ENCODE results near the gene AGAP1.

Gene AGAP1

DNA sequence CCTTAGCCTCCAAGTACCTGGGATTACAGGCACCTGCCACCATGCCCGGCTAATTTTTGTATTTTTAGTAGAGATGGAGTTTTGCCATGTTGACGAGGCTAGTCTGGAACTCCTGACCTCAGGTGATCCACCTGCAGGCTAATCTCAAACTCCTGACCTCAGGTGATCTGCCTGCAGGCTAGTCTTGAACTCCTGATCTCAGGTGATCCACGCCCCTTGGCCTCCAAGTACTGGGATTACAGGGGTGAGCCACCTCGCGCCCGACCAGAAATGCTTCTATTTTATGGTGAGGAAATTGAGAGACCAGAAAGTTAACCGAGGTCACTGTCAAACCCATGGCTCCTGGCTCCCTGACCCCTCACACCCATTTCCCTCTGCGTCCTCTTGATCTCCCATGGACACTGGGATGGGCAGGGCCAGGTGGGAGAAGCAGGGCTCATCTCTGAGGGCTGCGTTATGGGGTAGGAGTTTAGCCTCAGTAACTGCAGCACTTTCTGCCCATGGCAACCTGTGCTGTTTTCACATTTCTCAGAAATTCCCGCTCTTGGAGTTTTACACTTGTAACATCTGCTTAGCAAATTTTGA, 210.0 kb downstream of the AGAP1 start:
- in situ Hi-C loops (cut with MboI; ENCODE audit: low sequenced_read_pairs): no loop called here

GRCh38 chr2:235705296-235705695, 211.5 kb downstream of the AGAP1 start:
- in situ Hi-C loops (cut with MboI; ENCODE audit: low sequenced_read_pairs): no loop called here

- in situ Hi-C loops (cut with MboI; ENCODE audit: low sequenced_read_pairs): no loop called here
Observed at GRCh38 chr2:235706506-235706905, 212.7 kb downstream of the AGAP1 start.

DNA sequence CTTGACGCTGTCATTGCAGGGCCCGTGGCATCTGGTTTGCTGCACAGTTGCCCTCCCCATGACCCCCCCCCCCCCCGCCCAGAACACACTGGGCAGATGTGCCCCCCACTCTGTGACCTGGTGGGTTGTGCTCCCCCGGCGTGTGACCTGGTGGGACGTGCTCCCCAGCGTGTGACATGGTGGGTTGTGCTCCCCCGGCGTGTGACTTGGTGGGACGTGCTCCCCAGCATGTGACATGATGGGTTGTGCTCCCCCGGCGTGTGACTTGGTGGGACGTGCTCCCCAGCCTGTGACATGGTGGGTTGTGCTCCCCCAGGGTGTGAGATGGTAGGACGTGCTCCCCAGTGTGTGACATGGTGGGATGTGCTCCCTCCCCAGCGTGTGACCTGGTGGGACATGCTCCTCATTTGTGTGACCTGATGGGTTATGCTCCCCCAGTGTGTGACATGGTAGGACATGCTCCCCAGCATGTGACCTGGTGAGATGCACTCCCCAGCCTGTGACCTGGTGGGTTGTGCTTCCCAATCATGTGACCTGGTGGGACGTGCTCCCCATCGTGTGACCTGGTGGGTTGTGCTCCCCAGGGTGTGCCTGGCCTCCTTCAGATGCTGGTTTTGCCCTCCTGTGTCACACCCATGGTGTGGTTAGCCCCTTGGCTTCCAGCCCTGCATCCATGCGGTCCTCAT, 213.7 kb downstream of the AGAP1 start:
- in situ Hi-C loops (cut with MboI; ENCODE audit: low sequenced_read_pairs): no loop called here

DNA sequence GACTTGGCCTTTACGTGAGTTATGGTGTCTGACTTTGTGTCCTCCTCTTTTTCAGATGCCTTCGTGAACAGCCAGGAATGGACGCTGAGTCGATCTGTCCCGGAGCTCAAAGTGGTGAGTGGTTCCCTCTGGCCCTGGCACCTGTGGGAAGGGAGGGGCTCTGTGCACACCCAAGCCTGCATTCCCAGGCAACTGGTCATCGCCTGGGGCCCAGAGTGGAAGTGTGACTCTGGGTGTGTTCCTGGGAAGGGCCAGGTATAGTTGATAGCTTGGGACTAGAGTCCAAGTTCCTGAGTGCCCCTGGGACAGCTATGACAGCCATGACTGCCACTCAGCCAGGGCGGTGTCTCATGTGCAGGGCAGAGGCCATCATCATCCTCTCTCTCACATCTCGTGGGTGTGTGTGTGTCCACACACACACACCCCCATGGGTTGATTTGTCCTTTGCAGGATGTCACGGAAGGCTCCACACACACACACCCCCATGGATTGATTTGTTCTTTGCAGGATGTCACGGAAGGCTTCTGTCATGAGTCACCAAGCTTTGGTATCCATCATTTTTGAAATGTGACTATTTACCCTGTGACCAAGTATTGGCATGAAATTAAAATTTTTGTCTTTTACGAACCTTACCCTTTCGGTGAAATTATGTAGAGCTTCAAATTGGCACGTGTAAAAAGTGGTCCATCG, 215.4 kb downstream of the AGAP1 start:
- in situ Hi-C loops (cut with MboI; ENCODE audit: low sequenced_read_pairs): no loop called here

GRCh38 chr2:235709969-235710879, 216.4 kb downstream of the AGAP1 start:
- in situ Hi-C loops (cut with MboI; ENCODE audit: low sequenced_read_pairs): no loop called here

DNA sequence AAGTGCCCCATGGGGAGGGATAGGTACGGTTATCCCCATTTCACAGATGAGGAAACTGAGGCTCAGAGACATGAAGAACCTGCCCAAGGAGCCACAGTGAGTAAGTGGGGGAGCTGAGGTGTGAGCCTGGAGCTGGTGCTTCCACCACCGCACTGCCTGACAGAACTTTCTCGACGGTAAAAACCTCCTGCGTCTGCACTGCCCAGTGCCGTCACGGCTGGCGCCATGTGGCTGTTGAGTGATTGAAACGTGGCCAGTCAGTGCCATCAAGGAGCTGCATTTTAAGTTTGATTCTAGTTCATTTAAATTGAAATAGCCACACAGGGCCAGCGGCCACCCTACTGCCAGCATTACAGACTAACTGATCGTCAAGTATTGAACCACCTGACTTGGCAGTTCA, 217.1 kb downstream of the AGAP1 start:
- in situ Hi-C loops (cut with MboI; ENCODE audit: low sequenced_read_pairs): no loop called here

DNA sequence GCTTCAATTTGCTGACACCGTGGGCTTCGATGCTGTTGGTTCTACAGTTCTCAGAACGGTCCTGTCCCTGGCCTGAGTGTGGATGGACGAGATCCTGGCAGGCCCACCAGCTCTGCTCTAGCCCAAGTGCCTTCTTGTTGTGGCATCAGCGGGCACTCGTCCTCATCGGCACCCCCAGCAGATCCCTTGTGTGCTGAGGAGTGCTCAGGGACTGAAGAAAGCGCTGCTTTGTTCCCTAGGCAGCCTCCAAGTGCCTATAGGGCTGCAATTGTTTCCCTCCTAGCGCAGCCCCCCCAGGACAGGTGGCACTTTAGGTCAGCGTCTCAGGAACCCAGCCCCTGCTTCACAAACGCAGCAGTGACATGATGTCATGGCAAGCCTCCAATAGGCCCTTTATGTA, 217.7 kb downstream of the AGAP1 start:
- in situ Hi-C loops (cut with MboI; ENCODE audit: low sequenced_read_pairs): no loop called here

GRCh38 chr2:235712176-235712575, 218.3 kb downstream of the AGAP1 start:
- in situ Hi-C loops (cut with MboI; ENCODE audit: low sequenced_read_pairs): no loop called here

GRCh38 chr2:235713189-235713588, 219.3 kb downstream of the AGAP1 start:
- in situ Hi-C loops (cut with MboI; ENCODE audit: low sequenced_read_pairs): no loop called here

GRCh38 chr2:235715601-235716000, 221.8 kb downstream of the AGAP1 start:
- in situ Hi-C loops (cut with MboI; ENCODE audit: low sequenced_read_pairs): no loop called here

DNA sequence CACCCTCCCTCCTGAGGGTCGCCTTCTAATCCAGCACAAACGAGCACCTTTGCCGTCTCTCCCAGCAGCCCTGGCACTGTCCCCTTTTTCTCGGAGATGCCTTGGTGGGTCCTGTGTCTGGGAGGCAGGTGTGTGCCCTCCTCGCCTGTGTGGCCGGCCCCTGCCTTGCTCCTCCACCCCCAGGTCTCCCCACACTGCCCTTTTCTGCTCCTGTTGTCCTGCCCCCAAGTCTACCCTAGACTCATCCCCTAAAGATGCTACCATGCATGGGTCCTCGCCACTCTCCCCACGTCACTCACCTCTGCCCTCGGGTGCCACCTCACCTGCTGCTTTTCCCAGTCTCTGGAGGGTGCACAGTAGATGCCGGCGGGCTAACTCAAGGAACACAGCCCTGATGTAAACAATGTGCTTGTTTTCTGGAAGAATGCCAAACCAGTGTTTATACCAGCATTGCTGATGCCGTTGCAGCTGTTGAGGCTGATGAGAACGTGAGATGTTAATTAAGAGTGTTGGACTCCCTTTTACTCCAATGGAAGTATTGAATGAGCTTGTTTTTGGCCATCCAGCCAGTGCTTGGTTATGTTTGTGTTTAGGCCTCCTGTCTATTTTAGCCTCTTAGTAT, 223.1 kb downstream of the AGAP1 start:
- in situ Hi-C loops (cut with MboI; ENCODE audit: low sequenced_read_pairs): no loop called here

GRCh38 chr2:235719146-235719942, 225.5 kb downstream of the AGAP1 start:
- in situ Hi-C loops (cut with MboI; ENCODE audit: low sequenced_read_pairs): no loop called here

- in situ Hi-C loops (cut with MboI; ENCODE audit: low sequenced_read_pairs): no loop called here
Observed at GRCh38 chr2:235721625-235722024, 227.8 kb downstream of the AGAP1 start.

- in situ Hi-C loops (cut with MboI; ENCODE audit: low sequenced_read_pairs): no loop called here
Observed at GRCh38 chr2:235722869-235723268, 229.0 kb downstream of the AGAP1 start.

GRCh38 chr2:235723371-235723770, 229.5 kb downstream of the AGAP1 start:
- in situ Hi-C loops (cut with MboI; ENCODE audit: low sequenced_read_pairs): no loop called here

GRCh38 chr2:235723811-235724465, 230.1 kb downstream of the AGAP1 start:
- in situ Hi-C loops (cut with MboI; ENCODE audit: low sequenced_read_pairs): no loop called here

DNA sequence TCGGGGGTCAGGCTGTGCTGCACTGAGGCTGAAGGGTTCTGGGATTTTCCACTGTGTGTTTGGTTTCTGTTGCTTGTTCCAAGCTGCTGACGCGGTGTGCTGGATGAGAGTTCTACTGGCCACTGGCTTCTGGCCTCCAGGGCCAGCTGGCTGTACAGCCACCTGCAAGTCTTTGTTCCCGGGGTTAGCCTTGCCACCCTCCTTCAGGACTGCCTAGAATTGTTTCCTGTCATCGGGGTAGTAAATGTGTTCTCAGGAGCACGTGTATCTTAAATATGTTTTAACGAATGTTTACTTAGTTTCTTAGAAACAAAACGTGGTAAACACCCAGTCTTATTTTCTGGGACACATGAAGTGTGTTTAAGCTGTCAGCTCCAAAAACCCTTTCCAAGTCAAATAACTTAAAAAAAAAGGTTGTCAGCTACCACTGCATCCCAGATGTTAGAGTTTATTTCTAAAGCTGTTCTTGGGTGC, 231.2 kb downstream of the AGAP1 start:
- in situ Hi-C loops (cut with MboI; ENCODE audit: low sequenced_read_pairs): no loop called here

DNA sequence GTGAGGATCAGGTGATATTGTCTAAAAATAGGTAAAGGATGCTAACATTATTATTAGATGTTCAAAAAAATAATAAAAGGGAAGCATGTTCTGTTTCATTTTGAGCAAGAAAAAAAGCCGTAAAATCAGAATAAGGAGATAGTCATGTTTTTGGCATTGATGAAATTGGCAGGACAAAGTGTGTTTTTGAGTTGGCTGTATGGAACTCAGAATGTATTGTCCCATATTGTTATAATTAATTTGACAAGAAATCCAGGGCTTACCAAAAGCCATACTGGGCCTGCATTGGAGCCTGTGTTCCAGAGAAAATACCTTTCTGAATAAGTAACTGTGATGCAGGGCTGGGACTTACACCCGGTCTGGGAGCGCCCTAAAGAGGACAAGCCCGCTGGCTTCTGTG, 232.0 kb downstream of the AGAP1 start:
- in situ Hi-C loops (cut with MboI; ENCODE audit: low sequenced_read_pairs): no loop called here
